ENCODE data around the gene USP17L28.
"Not testable (repeated sequence)": the region's sequence is repeated elsewhere in the genome, so short reads cannot be mapped to it uniquely, and the experiment has no call there.

USP17L28 gene, protein sequence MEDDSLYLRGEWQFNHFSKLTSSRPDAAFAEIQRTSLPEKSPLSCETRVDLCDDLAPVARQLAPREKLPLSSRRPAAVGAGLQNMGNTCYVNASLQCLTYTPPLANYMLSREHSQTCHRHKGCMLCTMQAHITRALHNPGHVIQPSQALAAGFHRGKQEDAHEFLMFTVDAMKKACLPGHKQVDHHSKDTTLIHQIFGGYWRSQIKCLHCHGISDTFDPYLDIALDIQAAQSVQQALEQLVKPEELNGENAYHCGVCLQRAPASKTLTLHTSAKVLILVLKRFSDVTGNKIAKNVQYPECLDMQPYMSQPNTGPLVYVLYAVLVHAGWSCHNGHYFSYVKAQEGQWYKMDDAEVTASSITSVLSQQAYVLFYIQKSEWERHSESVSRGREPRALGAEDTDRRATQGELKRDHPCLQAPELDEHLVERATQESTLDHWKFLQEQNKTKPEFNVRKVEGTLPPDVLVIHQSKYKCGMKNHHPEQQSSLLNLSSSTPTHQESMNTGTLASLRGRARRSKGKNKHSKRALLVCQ

DNA sequence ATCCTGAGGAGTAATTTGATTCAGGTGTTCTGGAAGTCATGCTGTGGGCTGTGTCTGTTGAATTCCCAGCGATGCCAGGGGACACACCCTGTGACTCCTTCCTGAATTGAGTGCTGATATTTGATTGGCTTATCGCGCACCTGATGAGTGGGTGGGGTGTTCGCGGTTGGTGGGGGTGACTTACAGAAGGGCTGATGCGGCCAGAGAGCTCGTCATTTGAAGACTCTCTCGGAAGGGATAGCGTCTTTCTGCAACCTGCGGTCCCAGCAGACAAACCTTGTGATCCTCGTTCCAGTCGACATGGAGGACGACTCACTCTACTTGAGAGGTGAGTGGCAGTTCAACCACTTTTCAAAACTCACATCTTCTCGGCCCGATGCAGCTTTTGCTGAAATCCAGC, at the start of gene USP17L28:
TSS of gene USP17L28 (plus strand) at position 301 of the 400 bp plus-strand sequence. CDS start at position 301, 0 bp downstream.
- H3K4me2 ChIP-seq (ENCODE audit: low read depth, low read length, poor library complexity, severe bottlenecking); H3K9me3 ChIP-seq (ENCODE audit: insufficient read depth, low read length); H3K4me3 ChIP-seq (ENCODE audit: insufficient read depth, low read length, poor library complexity, severe bottlenecking); H3K27ac ChIP-seq (ENCODE audit: low read depth, low read length); H4K20me1 ChIP-seq (ENCODE audit: low read depth, low read length); H3K9me2 ChIP-seq (replicated peaks; ENCODE audit: insufficient read depth, low read length); H2AFZ ChIP-seq (ENCODE audit: low read depth, low read length, severe bottlenecking); H3K36me3 ChIP-seq (ENCODE audit: low read length); H3K27me3 ChIP-seq (ENCODE audit: low read length); H3K9ac ChIP-seq (ENCODE audit: low read length); H3K79me2 ChIP-seq (ENCODE audit: insufficient read depth, low read length); H3F3A ChIP-seq (ENCODE audit: insufficient read depth): not testable (repeated sequence)

DNA sequence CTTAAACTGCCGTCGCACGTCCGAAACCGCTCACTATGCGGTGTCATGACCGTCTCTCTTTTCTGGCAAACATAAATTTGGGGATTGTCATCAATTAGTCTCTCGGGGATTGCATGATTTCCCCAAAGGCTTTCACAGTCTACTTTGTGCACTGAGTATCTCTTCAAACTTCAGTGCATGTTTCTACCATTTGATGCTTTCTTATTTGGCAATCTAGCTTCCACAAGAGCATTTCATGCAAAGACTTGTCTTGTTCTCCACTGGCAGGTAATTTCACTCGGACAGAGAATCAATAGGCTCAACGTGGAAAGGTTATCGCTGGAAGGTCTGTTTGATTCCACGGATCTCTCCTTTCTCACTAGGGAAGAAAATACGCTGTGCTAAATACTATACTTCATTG, 24.5 kb upstream of the USP17L28 start:
- not testable (repeated sequence) for H3K27ac ChIP-seq (ENCODE audit: low read depth, low read length); H4K20me1 ChIP-seq (ENCODE audit: low read depth, low read length); H3K36me3 ChIP-seq (ENCODE audit: low read length); H3F3A ChIP-seq (ENCODE audit: insufficient read depth); H3K4me3 ChIP-seq (ENCODE audit: insufficient read depth, low read length, poor library complexity, severe bottlenecking); H3K9ac ChIP-seq (ENCODE audit: low read length); H3K9me3 ChIP-seq (ENCODE audit: insufficient read depth, low read length); H3K9me2 ChIP-seq (replicated peaks; ENCODE audit: insufficient read depth, low read length); H3K27me3 ChIP-seq (ENCODE audit: low read length); H2AFZ ChIP-seq (ENCODE audit: low read depth, low read length, severe bottlenecking); H3K79me2 ChIP-seq (ENCODE audit: insufficient read depth, low read length); H3K4me2 ChIP-seq (ENCODE audit: low read depth, low read length, poor library complexity, severe bottlenecking)

DNA sequence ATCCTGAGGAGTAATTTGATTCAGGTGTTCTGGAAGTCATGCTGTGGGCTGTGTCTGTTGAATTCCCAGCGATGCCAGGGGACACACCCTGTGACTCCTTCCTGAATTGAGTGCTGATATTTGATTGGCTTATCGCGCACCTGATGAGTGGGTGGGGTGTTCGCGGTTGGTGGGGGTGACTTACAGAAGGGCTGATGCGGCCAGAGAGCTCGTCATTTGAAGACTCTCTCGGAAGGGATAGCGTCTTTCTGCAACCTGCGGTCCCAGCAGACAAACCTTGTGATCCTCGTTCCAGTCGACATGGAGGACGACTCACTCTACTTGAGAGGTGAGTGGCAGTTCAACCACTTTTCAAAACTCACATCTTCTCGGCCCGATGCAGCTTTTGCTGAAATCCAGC, 23.8 kb upstream of the USP17L28 start, which contains the start of gene USP17L24:
TSS of gene USP17L24 (plus strand) at position 301 of the 400 bp plus-strand sequence. CDS start at position 301, 0 bp downstream.
- H3K4me2 ChIP-seq (ENCODE audit: low read depth, low read length, poor library complexity, severe bottlenecking); H3F3A ChIP-seq (ENCODE audit: insufficient read depth); H3K27me3 ChIP-seq (ENCODE audit: low read length); H3K9me3 ChIP-seq (ENCODE audit: insufficient read depth, low read length); H3K36me3 ChIP-seq (ENCODE audit: low read length); H3K79me2 ChIP-seq (ENCODE audit: insufficient read depth, low read length); H3K4me3 ChIP-seq (ENCODE audit: insufficient read depth, low read length, poor library complexity, severe bottlenecking); H3K9me2 ChIP-seq (replicated peaks; ENCODE audit: insufficient read depth, low read length); H3K27ac ChIP-seq (ENCODE audit: low read depth, low read length); H4K20me1 ChIP-seq (ENCODE audit: low read depth, low read length); H3K9ac ChIP-seq (ENCODE audit: low read length); H2AFZ ChIP-seq (ENCODE audit: low read depth, low read length, severe bottlenecking): not testable (repeated sequence)

- H3K4me2 ChIP-seq (ENCODE audit: low read depth, low read length, poor library complexity, severe bottlenecking); H3K9me2 ChIP-seq (replicated peaks; ENCODE audit: insufficient read depth, low read length); H3K9ac ChIP-seq (ENCODE audit: low read length); H2AFZ ChIP-seq (ENCODE audit: low read depth, low read length, severe bottlenecking); H3K27ac ChIP-seq (ENCODE audit: low read depth, low read length); H3K9me3 ChIP-seq (ENCODE audit: insufficient read depth, low read length); H3K4me3 ChIP-seq (ENCODE audit: insufficient read depth, low read length, poor library complexity, severe bottlenecking); H3K36me3 ChIP-seq (ENCODE audit: low read length); H3K27me3 ChIP-seq (ENCODE audit: low read length); H4K20me1 ChIP-seq (ENCODE audit: low read depth, low read length); H3K79me2 ChIP-seq (ENCODE audit: insufficient read depth, low read length); H3F3A ChIP-seq (ENCODE audit: insufficient read depth): not testable (repeated sequence)
Observed at GRCh38 chr4:9329611-9330010, 19.1 kb upstream of the USP17L28 start, which contains the start of gene USP17L25. TSS of gene USP17L25 (plus strand) at chr4:9329911. CDS start at chr4:9329911, 0 bp downstream.

GRCh38 chr4:9334358-9334757, 14.3 kb upstream of the USP17L28 start, which contains the start of gene USP17L26:
TSS of gene USP17L26 (plus strand) at chr4:9334658. CDS start at chr4:9334658, 0 bp downstream.
- not testable (repeated sequence) for H3K4me2 ChIP-seq (ENCODE audit: low read depth, low read length, poor library complexity, severe bottlenecking); H3F3A ChIP-seq (ENCODE audit: insufficient read depth)

GRCh38 chr4:9339103-9339502, 9.6 kb upstream of the USP17L28 start, which contains the start of gene USP17L5:
TSS of gene USP17L5 (plus strand) at chr4:9339403. CDS start at chr4:9339403, 0 bp downstream.
- H3K9me2 ChIP-seq (replicated peaks; ENCODE audit: insufficient read depth, low read length); H3K27ac ChIP-seq (ENCODE audit: low read depth, low read length); H3K79me2 ChIP-seq (ENCODE audit: insufficient read depth, low read length); H3K9me3 ChIP-seq (ENCODE audit: insufficient read depth, low read length); H3K4me3 ChIP-seq (ENCODE audit: insufficient read depth, low read length, poor library complexity, severe bottlenecking); H3K27me3 ChIP-seq (ENCODE audit: low read length); H3K36me3 ChIP-seq (ENCODE audit: low read length); H3K4me2 ChIP-seq (ENCODE audit: low read depth, low read length, poor library complexity, severe bottlenecking); H3K9ac ChIP-seq (ENCODE audit: low read length); H2AFZ ChIP-seq (ENCODE audit: low read depth, low read length, severe bottlenecking); H3F3A ChIP-seq (ENCODE audit: insufficient read depth); H4K20me1 ChIP-seq (ENCODE audit: low read depth, low read length): not testable (repeated sequence)

More at GRCh38 chr4:9334358-9334757, 14.3 kb upstream of the USP17L28 start, which contains the start of gene USP17L26:
- H3K79me2 ChIP-seq (ENCODE audit: insufficient read depth, low read length); H3K27me3 ChIP-seq (ENCODE audit: low read length); H3K27ac ChIP-seq (ENCODE audit: low read depth, low read length); H3K9me3 ChIP-seq (ENCODE audit: insufficient read depth, low read length); H3K4me3 ChIP-seq (ENCODE audit: insufficient read depth, low read length, poor library complexity, severe bottlenecking); H3K36me3 ChIP-seq (ENCODE audit: low read length); H3K9me2 ChIP-seq (replicated peaks; ENCODE audit: insufficient read depth, low read length); H3K9ac ChIP-seq (ENCODE audit: low read length); H2AFZ ChIP-seq (ENCODE audit: low read depth, low read length, severe bottlenecking); H4K20me1 ChIP-seq (ENCODE audit: low read depth, low read length): not testable (repeated sequence)

GRCh38 chr4:9343848-9344247, 4.8 kb upstream of the USP17L28 start, which contains the start of gene USP17L27:
TSS of gene USP17L27 (plus strand) at chr4:9344148. CDS start at chr4:9344148, 0 bp downstream.
- not testable (repeated sequence) for H3K27ac ChIP-seq (ENCODE audit: low read depth, low read length); H3F3A ChIP-seq (ENCODE audit: insufficient read depth); H3K9me2 ChIP-seq (replicated peaks; ENCODE audit: insufficient read depth, low read length); H3K27me3 ChIP-seq (ENCODE audit: low read length); H3K9me3 ChIP-seq (ENCODE audit: insufficient read depth, low read length); H3K4me3 ChIP-seq (ENCODE audit: insufficient read depth, low read length, poor library complexity, severe bottlenecking); H4K20me1 ChIP-seq (ENCODE audit: low read depth, low read length); H2AFZ ChIP-seq (ENCODE audit: low read depth, low read length, severe bottlenecking); H3K79me2 ChIP-seq (ENCODE audit: insufficient read depth, low read length); H3K4me2 ChIP-seq (ENCODE audit: low read depth, low read length, poor library complexity, severe bottlenecking); H3K9ac ChIP-seq (ENCODE audit: low read length); H3K36me3 ChIP-seq (ENCODE audit: low read length)

DNA sequence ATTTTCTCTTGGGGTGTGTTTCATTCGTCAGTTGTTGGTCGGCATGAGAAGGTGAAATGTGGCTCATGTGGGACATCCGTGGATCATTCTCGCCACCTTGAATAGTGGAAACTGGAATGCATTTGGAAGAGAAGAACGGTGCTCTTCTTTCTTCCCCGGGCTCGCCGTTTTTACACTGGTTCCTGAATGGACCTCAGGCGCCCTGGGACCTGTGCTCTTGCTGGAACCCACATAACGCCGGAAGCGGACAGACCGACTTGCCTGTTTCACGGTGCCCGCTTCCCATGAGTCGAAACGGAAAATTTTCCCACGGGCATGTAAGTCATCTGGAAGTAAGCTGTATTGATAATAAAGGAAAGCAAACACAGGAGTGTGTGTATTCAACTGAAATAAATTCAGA, 2.2 kb downstream of the USP17L28 start:
- H3K4me3 ChIP-seq (ENCODE audit: insufficient read depth, low read length, poor library complexity, severe bottlenecking); H3K4me2 ChIP-seq (ENCODE audit: low read depth, low read length, poor library complexity, severe bottlenecking); H3K36me3 ChIP-seq (ENCODE audit: low read length); H3K9me2 ChIP-seq (replicated peaks; ENCODE audit: insufficient read depth, low read length); H4K20me1 ChIP-seq (ENCODE audit: low read depth, low read length); H3K79me2 ChIP-seq (ENCODE audit: insufficient read depth, low read length); H3F3A ChIP-seq (ENCODE audit: insufficient read depth); H3K9me3 ChIP-seq (ENCODE audit: insufficient read depth, low read length); H2AFZ ChIP-seq (ENCODE audit: low read depth, low read length, severe bottlenecking); H3K27me3 ChIP-seq (ENCODE audit: low read length); H3K27ac ChIP-seq (ENCODE audit: low read depth, low read length); H3K9ac ChIP-seq (ENCODE audit: low read length): not testable (repeated sequence)
